Cardiac muscle cell (in vitro differentiated cells and primary cell): ENCODE data around the gene PCCB. TPM values are rescaled to one million over a fixed set of nuclear protein-coding genes. Genes with fewer than 3 reads are reported as not detected.
"Not testable (repeated sequence)": the region's sequence is repeated elsewhere in the genome, so short reads cannot be mapped to it uniquely, and the experiment has no call there.

Source experiments
- DNase-seq, 2 donors: peaks; one replicate each; pipeline versions ENCODE4 v3.0.0 to v3.0.0-alpha.2; 2010 to 2017; ENCODE audit warnings: low read depth in 1 of 2, low spot score in 1 of 2
- H3K27ac ChIP-seq: fragments of 200-600 bp; sonication (generic); 2 replicates; pipeline ENCODE4 v1.5.1; 2016
- H3K27me3 ChIP-seq: fragments of 200-600 bp; sonication (generic); 2 replicates; pipeline ENCODE4 v1.6.0; 2016; ENCODE audit warnings: control low read depth
- H3K36me3 ChIP-seq: fragments of 200-600 bp; sonication (generic); 2 replicates; pipeline ENCODE4 v1.5.1; 2016; ENCODE audit warnings: control low read depth
- H3K4me1 ChIP-seq: fragments of 200-600 bp; sonication (generic); 2 replicates; pipeline ENCODE4 v1.8.1; 2017; ENCODE audit warnings: low read depth, mild to moderate bottlenecking, mixed run types
- H3K4me3 ChIP-seq: fragments of 200-600 bp; sonication (generic); 2 replicates; pipeline ENCODE4 v1.5.1; 2016; ENCODE audit warnings: mild to moderate bottlenecking
- H3K9me3 ChIP-seq: fragments of 200-600 bp; sonication (generic); 2 replicates; pipeline ENCODE4 v1.5.1; 2017; ENCODE audit warnings: low read depth, mild to moderate bottlenecking, control low read depth
- polyA plus RNA-seq: library from polyadenylated mRNA; unstranded; fragments of >200 nt; fragmentation: Nextera tagmentation; extraction: Ambion mirVana; gene quantifications from 2 replicates; pipeline ENCODE4 v1.2.1, GENCODE V29; 2016
- total RNA-seq: library from RNA; depleted of rRNA; stranded (reverse); fragments of >200 nt; gene quantifications from 2 replicates; pipeline ENCODE4 v1.2.3, GENCODE V29; 2016
- TF ChIP-seq, protein P1 (sequence below): IDR thresholded peaks from 2 replicates; pipeline ENCODE4 v1.5.1; 2012; ENCODE audit warnings: low read depth, mild to moderate bottlenecking, low read length

Gene PCCB
- total and polyA plus RNA-seq, 2 experiments from 2014 or later, result 57.8 to 65.8 TPM

DNA sequence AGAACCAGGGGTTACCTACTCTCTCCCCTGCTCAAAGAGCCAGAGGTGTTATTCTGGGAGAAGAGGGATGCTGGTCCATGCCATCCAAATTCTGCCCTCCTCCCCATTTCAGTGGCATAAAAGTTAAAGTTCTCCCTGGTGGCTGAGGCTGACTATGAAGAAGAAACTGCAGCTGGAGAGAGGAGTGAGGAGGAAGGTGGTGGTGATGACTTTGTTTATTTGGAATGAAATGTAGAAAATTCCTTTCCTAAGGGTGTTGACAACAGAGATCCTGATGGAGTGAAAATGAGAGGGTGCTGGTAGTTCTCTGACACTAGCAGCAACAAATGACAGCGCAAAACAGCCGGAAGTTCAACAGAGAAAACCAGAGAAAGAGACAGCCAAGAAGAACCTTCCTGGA, 100.4 kb downstream of the PCCB start:
- H3K27me3 ChIP-seq, result no peaks in the 10 kb centered on the region
- H3K9me3 ChIP-seq, result no peaks in the 10 kb centered on the region
- H3K27ac ChIP-seq, result peak overlapping the region; percentile 90
- H3K36me3 ChIP-seq, result peaks cover 6% of the 10 kb centered on the region
- peaks cover 21% of the 10 kb centered on the region for H3K4me1 ChIP-seq
- TF ChIP-seq, protein P1, sequence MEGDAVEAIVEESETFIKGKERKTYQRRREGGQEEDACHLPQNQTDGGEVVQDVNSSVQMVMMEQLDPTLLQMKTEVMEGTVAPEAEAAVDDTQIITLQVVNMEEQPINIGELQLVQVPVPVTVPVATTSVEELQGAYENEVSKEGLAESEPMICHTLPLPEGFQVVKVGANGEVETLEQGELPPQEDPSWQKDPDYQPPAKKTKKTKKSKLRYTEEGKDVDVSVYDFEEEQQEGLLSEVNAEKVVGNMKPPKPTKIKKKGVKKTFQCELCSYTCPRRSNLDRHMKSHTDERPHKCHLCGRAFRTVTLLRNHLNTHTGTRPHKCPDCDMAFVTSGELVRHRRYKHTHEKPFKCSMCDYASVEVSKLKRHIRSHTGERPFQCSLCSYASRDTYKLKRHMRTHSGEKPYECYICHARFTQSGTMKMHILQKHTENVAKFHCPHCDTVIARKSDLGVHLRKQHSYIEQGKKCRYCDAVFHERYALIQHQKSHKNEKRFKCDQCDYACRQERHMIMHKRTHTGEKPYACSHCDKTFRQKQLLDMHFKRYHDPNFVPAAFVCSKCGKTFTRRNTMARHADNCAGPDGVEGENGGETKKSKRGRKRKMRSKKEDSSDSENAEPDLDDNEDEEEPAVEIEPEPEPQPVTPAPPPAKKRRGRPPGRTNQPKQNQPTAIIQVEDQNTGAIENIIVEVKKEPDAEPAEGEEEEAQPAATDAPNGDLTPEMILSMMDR, result no peak
- H3K4me3 ChIP-seq, result no peak overlapping the region
- peak; percentile 8 to 64 for DNase-seq

DNA sequence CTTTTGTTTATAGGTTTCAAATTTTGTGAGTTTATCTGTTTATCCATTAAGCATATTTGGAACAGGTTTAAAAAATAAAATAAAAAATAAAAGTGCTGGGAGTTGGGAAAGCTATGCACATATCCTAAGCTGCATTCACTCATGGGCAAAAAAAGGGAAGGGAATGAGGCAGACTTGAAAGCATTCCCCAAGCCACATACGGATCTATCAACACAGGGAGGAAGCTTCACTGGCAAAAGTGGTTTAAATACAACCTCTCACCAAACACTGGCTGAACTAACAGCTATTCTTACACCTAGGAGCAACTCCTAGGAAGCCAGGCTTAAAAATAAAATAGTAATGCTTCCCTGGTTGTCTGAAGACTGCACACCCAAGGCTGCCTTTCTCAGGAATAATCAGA, 101.2 kb downstream of the PCCB start:
- H3K9me3 ChIP-seq, result no peaks in the 10 kb centered on the region
- H3K36me3 ChIP-seq, result peaks cover 6% of the 10 kb centered on the region
- peak in 1 of 2 donors; percentile 41 for DNase-seq
- H3K27ac ChIP-seq, result peak overlapping the region; percentile 90
- TF ChIP-seq, protein P1, result no peak
- H3K4me3 ChIP-seq, result no peak overlapping the region
- peaks cover 21% of the 10 kb centered on the region for H3K4me1 ChIP-seq
- no peaks in the 10 kb centered on the region for H3K27me3 ChIP-seq

DNA sequence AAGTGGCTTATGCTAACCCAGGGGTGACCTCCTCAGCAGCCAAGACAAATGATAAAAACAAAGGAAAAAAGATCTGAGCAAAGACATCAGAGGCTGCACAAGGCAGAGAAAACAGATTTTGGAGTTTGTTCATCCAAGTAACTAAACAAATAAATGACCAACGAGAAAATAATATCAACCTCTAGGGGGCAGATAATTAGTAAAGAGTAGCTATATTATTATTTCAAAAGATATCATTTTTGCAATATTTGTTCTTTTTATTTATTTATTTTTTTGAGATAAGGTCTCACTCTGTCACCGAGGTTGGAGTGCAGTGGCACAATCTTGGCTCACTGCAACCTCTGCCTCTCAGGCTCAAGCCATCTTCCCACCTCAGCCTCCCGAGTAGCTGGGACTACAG, 101.8 kb downstream of the PCCB start:
- DNase-seq, result no peak
- Histone ChIP-seq H3K4me3 (no peak overlapping the region), H3K27ac (peak overlapping the region; percentile 90), H3K27me3 (no peaks in the 10 kb centered on the region), H3K36me3 (peaks cover 6% of the 10 kb centered on the region), H3K4me1 (peaks cover 21% of the 10 kb centered on the region), H3K9me3 (no peaks in the 10 kb centered on the region)
- TF ChIP-seq, protein P1, result peak; percentile 11

DNA sequence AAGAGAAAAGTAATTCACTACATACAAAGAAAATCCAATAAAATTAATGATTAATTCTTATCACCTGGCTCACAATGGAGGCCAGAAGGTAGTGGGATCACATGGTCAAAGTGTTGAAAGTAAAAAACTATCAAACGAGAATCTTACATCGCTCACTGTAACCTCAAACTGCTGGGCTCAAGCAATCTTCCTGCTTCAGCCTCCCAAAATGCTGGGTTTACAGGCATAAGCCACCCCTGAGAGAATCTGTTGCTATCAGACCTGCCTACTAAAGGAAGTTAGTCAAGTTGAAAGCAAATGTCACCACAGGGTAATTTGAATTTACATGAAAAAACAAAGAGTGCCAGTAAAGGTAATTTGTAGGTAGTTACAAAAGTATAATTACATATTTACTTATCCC, 103.3 kb downstream of the PCCB start:
- no peak overlapping the region for H3K4me3 ChIP-seq
- no peak for DNase-seq
- TF ChIP-seq, protein P1, result no peak
- no peaks in the 10 kb centered on the region for H3K9me3 ChIP-seq
- no peak overlapping the region for H3K27ac ChIP-seq
- H3K4me1 ChIP-seq, result peaks cover 21% of the 10 kb centered on the region
- H3K27me3 ChIP-seq, result no peaks in the 10 kb centered on the region
- peaks cover 6% of the 10 kb centered on the region for H3K36me3 ChIP-seq

DNA sequence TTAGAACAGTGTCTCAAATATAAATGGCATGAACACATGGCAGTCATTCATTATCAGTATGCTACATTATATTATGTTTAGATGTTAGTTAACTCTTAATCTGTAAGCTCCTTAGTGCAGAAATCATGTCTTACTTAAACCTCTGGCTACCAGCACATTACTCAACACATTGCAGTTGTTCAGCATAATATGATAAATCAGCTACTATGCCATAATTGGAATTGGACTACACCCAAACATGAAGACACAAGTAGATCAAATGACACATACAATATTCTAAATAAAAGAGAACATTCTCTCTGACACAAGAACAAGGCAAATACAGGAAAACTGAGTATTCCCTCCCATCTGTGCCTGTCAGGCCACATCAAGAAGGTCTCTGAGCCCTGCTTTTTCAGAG, 116.1 kb downstream of the PCCB start:
- no peaks in the 10 kb centered on the region for H3K9me3 ChIP-seq
- H3K4me3 ChIP-seq, result no peak overlapping the region
- H3K36me3 ChIP-seq, result peaks cover 9% of the 10 kb centered on the region
- peak overlapping the region; percentile 14 for H3K27ac ChIP-seq
- H3K27me3 ChIP-seq, result no peaks in the 10 kb centered on the region
- DNase-seq, result peak in 1 of 2 donors; percentile 51
- no peaks in the 10 kb centered on the region for H3K4me1 ChIP-seq
- TF ChIP-seq, protein P1, result no peak

DNA sequence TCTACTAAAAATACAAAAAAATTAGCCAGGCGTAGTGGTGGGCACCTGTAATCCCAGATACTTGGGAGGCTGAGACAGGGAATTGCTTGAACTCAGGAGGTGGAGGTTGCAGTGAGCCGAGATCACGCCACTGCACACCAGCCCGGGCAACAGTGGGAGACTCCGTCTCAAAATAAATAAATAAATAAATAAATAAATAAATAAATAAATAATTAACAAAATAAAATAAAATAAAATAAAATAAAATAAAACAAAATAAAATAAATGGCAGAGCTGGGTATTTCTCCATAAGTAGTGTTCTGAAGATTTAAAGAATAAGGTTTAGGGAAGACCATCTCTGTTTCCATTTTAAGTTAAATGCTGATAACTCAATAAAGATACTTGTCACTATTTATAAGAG, 125.7 kb downstream of the PCCB start:
- not testable (repeated sequence) for H3K9me3 ChIP-seq, DNase-seq, H3K36me3 ChIP-seq, H3K4me3 ChIP-seq, H3K27ac ChIP-seq, H3K27me3 ChIP-seq, H3K4me1 ChIP-seq
